ENCODE results near the gene FBN2. TPM values are rescaled to one million over a fixed set of nuclear protein-coding genes. Genes with fewer than 3 reads are reported as not detected.

The FBN2 gene
- not detected in 2 replicates for total RNA-seq

DNA sequence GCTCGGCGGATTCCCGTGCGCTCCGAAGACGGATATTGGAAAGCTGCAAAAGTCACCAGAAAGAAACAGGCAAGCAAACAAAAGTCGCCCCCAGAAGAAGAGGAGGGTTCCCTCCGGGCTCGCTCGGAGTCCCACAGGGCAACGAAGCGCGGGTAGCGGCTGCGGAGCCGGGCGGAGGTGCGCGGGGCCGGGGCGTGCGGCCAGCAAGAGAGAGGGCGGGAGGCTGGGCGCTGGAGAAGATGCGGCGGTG, at the start of gene FBN2:
FBN2 (minus strand) TSS at position 246 of the 250 bp plus-strand sequence. CDS start 642 bp downstream, outside the sequence.
- intact Hi-C loops (cut with micrococcal nuclease), result no loop called here
- H3K4me3 Mint-ChIP-seq (ENCODE audit: low read depth), result no peak within 1 kb of the TSS
- no peaks in the 10 kb centered on the region for H3K9me3 Mint-ChIP-seq
- H3K36me3 Mint-ChIP-seq (ENCODE audit: low read depth), result no peaks in the 10 kb centered on the region
- no peak for DNase-seq (ENCODE audit: low spot score)
- peaks cover 35% of the 10 kb centered on the region for H3K27me3 Mint-ChIP-seq (ENCODE audit: low read depth)
- no peaks in the 10 kb centered on the region for H3K4me1 Mint-ChIP-seq (ENCODE audit: low read depth)
- no peak within 1 kb of the TSS for H3K27ac Mint-ChIP-seq

DNA sequence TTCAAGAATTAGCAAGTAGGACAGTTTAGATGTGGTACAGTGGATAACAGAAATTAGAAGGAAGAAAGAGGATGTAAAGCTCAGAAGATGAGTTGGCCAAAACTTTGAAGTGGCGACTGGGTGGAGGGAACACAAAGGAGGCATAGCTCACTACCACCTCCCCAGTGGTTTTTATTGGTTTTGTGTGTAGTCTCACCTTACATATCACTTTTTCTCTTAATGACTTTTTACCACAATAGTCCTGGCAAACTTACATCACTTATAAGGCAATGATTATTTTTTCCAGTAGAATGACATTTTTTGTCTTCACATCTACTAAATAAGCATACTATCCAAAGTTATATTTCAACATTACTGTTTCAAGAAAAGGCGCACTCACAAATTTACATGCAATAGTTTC, 49.2 kb upstream of the FBN2 start:
- no peak overlapping the region for H3K27ac Mint-ChIP-seq

DNA sequence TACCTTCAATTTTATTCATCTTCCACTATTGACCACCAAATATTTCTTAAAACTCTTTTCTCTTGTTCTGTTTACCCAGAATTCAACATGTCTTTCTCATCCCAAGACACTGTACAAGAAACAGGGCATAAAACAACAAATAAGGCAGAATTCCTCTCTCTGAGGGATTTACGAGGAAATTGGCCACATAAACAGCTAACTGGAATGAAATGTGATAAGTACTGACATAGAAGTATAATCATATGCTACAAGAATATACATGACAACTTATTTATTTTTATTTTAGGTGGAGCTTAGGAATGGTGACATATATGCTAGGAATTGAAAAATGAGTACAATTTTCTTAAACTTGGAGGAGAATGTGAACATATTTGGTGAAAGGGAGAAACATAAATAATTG, 48.8 kb upstream of the FBN2 start:
- no peak for DNase-seq (ENCODE audit: low spot score)
- Mint-ChIP-seq H3K27ac (no peak overlapping the region), H3K27me3 (ENCODE audit: low read depth) (no peaks in the 10 kb centered on the region), H3K4me3 (ENCODE audit: low read depth) (no peak overlapping the region), H3K9me3 (peaks cover 8% of the 10 kb centered on the region), H3K36me3 (ENCODE audit: low read depth) (no peaks in the 10 kb centered on the region), H3K4me1 (ENCODE audit: low read depth) (no peaks in the 10 kb centered on the region)
- intact Hi-C loops (cut with micrococcal nuclease), result no loop called here

More for the DNA sequence above, 49.2 kb upstream of the FBN2 start:
- peaks cover 8% of the 10 kb centered on the region for H3K9me3 Mint-ChIP-seq
- no peaks in the 10 kb centered on the region for H3K36me3 Mint-ChIP-seq (ENCODE audit: low read depth)
- intact Hi-C loops (cut with micrococcal nuclease), result no loop called here
- no peak overlapping the region for H3K4me3 Mint-ChIP-seq (ENCODE audit: low read depth)
- DNase-seq (ENCODE audit: low spot score), result no peak
- no peaks in the 10 kb centered on the region for H3K27me3 Mint-ChIP-seq (ENCODE audit: low read depth)
- no peaks in the 10 kb centered on the region for H3K4me1 Mint-ChIP-seq (ENCODE audit: low read depth)

DNA sequence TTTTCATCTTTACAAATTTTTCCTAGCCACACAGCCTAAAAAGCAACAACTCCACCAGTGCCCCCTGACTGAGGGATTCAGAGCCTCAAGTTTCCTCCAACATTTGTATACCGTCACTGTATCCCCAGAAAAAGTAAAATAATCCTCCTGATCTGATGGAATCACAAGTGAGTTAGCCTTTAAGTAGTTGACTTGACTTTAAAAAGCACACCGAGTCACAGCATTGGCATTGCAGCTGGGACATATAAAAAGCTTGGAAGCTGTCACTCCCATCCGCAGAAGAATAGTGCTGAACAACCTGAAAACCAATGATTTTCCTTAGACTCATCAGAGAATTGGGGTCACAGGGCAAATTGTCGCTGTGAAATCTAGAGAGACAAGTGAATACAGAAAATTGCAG, 41.6 kb upstream of the FBN2 start:
- Mint-ChIP-seq H3K4me3 (ENCODE audit: low read depth) (no peak overlapping the region), H3K27me3 (ENCODE audit: low read depth) (no peaks in the 10 kb centered on the region), H3K27ac (no peak overlapping the region), H3K4me1 (ENCODE audit: low read depth) (no peaks in the 10 kb centered on the region), H3K36me3 (ENCODE audit: low read depth) (no peaks in the 10 kb centered on the region), H3K9me3 (peaks cover 12% of the 10 kb centered on the region)
- no peak for DNase-seq (ENCODE audit: low spot score)
- intact Hi-C loops (cut with micrococcal nuclease), result no loop called here

DNA sequence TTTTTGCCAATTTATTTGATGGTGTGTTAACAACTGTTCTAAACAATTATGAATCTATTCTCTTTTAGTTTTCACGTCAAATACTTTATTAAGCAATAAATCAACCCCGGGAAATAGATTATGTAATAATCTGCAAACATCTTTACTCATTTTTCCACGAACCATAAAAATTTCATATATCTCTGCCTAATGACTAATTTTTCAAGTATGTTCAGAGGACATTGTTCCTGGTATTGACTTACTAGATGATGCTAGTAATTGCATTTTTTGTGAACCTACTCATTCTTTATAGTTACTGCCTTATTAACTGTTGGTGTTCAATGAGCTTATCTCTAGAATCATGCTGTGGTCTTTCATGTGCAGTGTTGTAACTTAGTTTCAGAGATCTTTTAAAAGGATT, 41.0 kb upstream of the FBN2 start:
- no peak for DNase-seq (ENCODE audit: low spot score)
- Mint-ChIP-seq H3K9me3 (peaks cover 12% of the 10 kb centered on the region), H3K27me3 (ENCODE audit: low read depth) (no peaks in the 10 kb centered on the region), H3K4me3 (ENCODE audit: low read depth) (no peak overlapping the region), H3K27ac (no peak overlapping the region), H3K36me3 (ENCODE audit: low read depth) (no peaks in the 10 kb centered on the region), H3K4me1 (ENCODE audit: low read depth) (no peaks in the 10 kb centered on the region)
- intact Hi-C loops (cut with micrococcal nuclease), result no loop called here

DNA sequence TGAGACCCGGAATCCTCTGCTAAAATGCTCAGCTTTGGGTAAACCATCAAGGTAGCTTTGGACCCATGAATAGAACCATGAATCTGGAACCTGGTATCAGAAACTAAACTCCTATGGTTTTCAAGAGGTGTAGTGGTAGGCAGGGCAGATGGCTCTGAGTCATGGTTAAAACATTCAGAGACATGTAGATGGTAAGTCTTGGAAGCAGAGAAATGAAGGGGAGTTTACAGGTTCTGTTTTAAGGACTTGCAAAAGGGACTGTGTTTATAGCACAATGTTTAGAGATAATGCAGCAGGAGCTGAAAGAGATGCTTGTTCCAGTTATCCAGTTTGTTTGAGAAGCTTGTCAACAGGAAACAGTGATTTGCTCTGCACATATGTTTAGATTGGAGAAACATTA, 36.0 kb upstream of the FBN2 start:
- intact Hi-C loops (cut with micrococcal nuclease), result no loop called here
- no peak for DNase-seq (ENCODE audit: low spot score)
- Mint-ChIP-seq H3K36me3 (ENCODE audit: low read depth) (no peaks in the 10 kb centered on the region), H3K4me3 (ENCODE audit: low read depth) (no peak overlapping the region), H3K9me3 (peaks cover 4% of the 10 kb centered on the region), H3K27me3 (ENCODE audit: low read depth) (no peaks in the 10 kb centered on the region), H3K27ac (no peak overlapping the region), H3K4me1 (ENCODE audit: low read depth) (no peaks in the 10 kb centered on the region)

DNA sequence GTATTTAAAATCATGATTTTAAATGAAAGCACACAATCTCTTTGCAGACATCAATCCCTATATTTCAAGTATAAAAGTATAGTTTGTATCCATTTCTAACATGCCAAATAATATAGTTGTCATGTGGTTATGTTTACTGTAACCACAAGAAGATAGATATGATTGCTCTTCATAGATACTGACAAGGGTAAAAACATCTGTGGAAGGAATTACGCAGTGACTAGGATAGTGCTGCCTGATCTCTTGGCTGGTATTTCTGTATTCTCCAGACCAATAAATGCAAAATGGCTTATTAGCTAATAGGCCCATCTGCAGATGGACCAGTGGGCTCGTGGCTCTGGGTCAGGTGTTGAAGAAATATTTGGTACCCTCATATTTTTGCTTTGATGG, 34.9 kb upstream of the FBN2 start:
- Mint-ChIP-seq H3K36me3 (ENCODE audit: low read depth) (no peaks in the 10 kb centered on the region), H3K9me3 (peaks cover 4% of the 10 kb centered on the region), H3K27ac (no peak overlapping the region), H3K4me1 (ENCODE audit: low read depth) (no peaks in the 10 kb centered on the region), H3K27me3 (ENCODE audit: low read depth) (no peaks in the 10 kb centered on the region), H3K4me3 (ENCODE audit: low read depth) (no peak overlapping the region)
- DNase-seq (ENCODE audit: low spot score), result no peak
- intact Hi-C loops (cut with micrococcal nuclease), result no loop called here

DNA sequence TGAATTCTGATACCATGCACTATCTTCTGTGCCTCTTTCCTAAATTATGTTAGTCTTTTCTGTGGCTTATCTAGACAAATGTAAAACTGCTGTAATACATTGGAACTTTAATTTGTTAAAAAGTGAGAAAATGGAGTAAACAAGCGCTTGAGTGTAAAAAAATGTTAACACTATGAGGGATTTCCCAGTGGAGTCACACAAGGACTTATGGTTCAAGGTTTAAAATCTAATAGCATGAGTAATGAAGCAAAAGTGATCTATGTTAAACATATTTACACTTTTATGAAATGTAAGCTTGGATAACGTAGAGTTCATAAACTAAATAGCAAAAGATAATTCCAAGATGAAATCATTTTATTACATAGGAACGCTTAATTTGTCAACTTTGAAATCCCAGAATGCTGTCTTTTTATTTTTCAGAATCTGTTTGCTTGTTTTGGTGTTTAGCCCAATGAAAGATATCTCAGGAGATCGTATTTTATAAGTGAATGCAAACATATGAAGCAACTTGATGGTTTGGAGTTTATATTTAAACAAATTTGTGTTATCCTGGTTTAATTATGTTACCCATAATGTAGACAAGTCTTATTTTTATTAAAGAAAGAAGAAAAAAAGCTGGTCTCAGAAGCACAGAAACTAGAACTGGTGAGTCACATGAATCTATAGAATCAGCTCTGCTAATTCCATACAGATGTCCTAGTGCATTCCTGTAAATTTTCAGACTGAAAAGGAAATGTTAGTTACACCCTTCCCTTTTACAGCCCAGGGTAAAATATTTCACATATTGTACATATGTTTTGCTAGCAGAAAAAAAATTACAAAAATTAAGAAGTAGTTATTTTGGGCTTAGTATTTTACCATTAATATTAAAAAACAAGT, 34.2 kb upstream of the FBN2 start:
- DNase-seq (ENCODE audit: low spot score), result no peak
- intact Hi-C loops (cut with micrococcal nuclease), result no loop called here
- H3K4me1 Mint-ChIP-seq (ENCODE audit: low read depth), result no peaks in the 10 kb centered on the region
- H3K36me3 Mint-ChIP-seq (ENCODE audit: low read depth), result no peaks in the 10 kb centered on the region
- no peak overlapping the region for H3K27ac Mint-ChIP-seq
- H3K4me3 Mint-ChIP-seq (ENCODE audit: low read depth), result no peak overlapping the region
- H3K27me3 Mint-ChIP-seq (ENCODE audit: low read depth), result no peaks in the 10 kb centered on the region
- peaks cover 1% of the 10 kb centered on the region for H3K9me3 Mint-ChIP-seq

DNA sequence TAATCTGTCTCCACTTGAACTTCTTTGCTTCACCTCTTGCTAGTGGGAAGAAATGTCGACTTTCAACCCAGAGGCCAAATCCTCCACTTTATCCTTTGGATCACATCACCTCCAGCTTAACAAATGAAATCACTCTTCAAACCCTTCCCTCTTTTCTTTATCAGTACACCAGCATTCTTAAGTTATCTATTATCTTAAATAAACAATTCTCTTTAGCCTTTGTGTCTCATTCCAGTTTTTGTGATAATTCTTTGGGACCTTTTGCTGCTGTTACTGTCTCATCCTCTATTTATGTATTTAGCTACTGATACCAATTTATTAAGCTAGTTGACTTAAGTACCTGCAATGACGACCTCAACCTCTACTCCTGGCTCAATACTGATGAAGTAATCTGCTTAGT, 28.1 kb upstream of the FBN2 start:
- Mint-ChIP-seq H3K4me3 (ENCODE audit: low read depth) (no peak overlapping the region), H3K36me3 (ENCODE audit: low read depth) (no peaks in the 10 kb centered on the region), H3K27ac (no peak overlapping the region), H3K27me3 (ENCODE audit: low read depth) (no peaks in the 10 kb centered on the region), H3K4me1 (ENCODE audit: low read depth) (no peaks in the 10 kb centered on the region), H3K9me3 (no peaks in the 10 kb centered on the region)
- DNase-seq (ENCODE audit: low spot score), result no peak
- intact Hi-C loops (cut with micrococcal nuclease), result no loop called here

DNA sequence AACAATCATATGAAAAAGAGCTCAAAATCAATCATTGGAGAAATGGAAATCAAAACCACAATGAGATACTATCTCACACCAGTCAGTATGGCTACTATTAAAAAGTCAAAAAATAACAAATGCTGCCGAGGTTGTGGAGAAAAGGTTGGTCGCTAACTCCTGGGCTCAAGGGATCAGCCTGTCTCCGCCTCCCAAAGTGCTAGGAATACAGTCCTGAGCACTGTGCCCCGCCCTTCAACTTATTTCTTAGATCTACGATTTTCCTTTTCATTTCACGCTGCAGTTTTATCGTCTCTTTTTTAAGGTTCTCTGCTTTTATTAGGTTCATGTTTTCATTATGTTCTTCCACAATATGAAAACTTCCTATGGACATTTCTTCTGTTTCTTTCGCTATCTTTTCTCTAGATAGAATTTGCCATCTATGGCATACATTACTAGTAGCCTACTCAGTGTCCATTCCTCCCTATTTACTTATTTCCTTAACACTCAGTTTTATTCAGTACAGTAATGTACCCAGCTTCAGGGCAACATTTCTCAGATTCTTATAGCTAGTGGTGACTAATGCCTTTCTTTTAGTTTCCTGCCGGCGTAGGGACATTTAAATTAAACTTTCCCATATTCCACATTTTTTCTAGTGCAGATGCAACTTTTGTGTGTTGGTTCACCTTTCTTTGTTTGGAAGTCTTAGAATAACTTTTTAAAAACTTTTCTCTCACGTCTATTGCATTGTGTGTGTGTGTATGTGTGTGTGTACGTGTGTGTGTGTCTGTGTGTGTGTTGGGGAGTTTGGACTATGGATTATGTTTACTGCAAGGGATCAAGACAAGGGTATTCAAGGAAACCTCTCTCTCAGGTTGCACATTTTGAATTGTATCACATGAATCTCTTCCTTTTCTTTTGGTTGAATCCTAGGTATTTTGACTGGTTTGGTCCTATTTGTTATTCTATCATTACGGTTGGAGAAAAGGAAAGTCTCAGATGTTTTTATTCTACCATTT, 21.6 kb upstream of the FBN2 start:
- H3K4me3 Mint-ChIP-seq (ENCODE audit: low read depth), result no peak overlapping the region
- no peak overlapping the region for H3K27ac Mint-ChIP-seq
- intact Hi-C loops (cut with micrococcal nuclease), result no loop called here
- no peaks in the 10 kb centered on the region for H3K4me1 Mint-ChIP-seq (ENCODE audit: low read depth)
- H3K9me3 Mint-ChIP-seq, result peaks cover 4% of the 10 kb centered on the region
- H3K36me3 Mint-ChIP-seq (ENCODE audit: low read depth), result no peaks in the 10 kb centered on the region
- DNase-seq (ENCODE audit: low spot score), result no peak
- H3K27me3 Mint-ChIP-seq (ENCODE audit: low read depth), result no peaks in the 10 kb centered on the region

DNA sequence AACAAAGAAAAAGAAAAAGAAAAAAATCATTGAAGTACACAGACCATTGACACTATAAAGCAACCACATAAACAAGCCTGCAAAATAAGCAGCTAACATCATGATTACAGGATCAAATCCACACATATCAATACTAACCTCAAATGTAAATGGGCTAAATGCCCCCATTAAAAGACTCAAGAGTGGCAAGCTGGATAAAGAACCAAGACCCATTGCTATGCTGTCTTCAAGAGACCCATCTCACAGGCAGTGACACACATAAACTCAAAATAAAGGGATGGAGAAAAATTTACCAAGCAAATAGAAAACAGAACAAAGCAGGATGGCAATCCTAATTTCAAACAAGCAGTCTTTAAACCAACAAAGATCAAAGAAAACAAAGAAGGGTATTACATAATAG, 15.7 kb upstream of the FBN2 start:
- H3K36me3 Mint-ChIP-seq (ENCODE audit: low read depth), result no peaks in the 10 kb centered on the region
- H3K9me3 Mint-ChIP-seq, result peaks cover 25% of the 10 kb centered on the region
- H3K27ac Mint-ChIP-seq, result no peak overlapping the region
- H3K27me3 Mint-ChIP-seq (ENCODE audit: low read depth), result no peaks in the 10 kb centered on the region
- no peak for DNase-seq (ENCODE audit: low spot score)
- intact Hi-C loops (cut with micrococcal nuclease), result no loop called here
- H3K4me1 Mint-ChIP-seq (ENCODE audit: low read depth), result no peaks in the 10 kb centered on the region
- H3K4me3 Mint-ChIP-seq (ENCODE audit: low read depth), result no peak overlapping the region

DNA sequence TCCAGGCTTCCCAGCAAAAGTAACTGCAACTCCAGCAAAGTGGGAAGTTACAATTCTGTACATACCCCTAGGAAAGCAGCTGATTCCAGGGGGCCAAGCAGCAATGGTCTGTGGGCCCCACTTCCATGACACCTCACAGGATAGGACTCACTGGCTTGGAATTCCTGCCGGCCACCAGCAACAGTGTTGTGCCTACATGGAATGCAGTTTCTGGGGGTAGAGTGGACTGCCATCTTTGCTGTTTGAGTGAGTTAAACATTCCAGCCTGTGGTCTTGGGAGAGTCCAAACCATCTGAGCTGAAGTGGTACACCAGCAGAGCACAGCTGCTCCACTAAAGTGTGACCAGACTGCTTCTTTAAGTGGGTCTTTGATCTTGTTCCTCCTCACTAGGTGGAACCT, 13.4 kb upstream of the FBN2 start:
- Mint-ChIP-seq H3K27ac (no peak overlapping the region), H3K4me3 (ENCODE audit: low read depth) (no peak overlapping the region), H3K27me3 (ENCODE audit: low read depth) (no peaks in the 10 kb centered on the region), H3K36me3 (ENCODE audit: low read depth) (no peaks in the 10 kb centered on the region), H3K4me1 (ENCODE audit: low read depth) (no peaks in the 10 kb centered on the region), H3K9me3 (peaks cover 25% of the 10 kb centered on the region)
- DNase-seq (ENCODE audit: low spot score), result no peak
- intact Hi-C loops (cut with micrococcal nuclease), result no loop called here

DNA sequence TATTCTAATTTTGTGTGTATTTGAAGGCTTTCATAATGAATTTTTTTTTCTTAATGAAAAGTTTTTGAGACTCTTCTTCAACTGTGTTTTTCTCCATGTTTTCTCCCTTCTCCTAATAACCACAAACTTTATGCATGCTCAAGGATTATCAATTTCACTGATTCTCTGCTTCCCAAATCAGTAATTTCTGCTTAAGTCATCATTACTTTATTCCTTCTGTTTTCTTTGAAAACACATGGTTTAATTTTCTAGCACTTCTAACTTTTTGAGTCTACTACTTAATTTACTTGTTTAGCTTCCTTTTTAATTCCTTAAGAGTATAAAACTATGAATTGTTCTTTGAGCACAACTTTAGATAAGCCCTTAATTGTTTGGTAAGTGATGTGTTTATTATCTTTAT, 11.5 kb upstream of the FBN2 start:
- H3K4me3 Mint-ChIP-seq (ENCODE audit: low read depth), result no peak overlapping the region
- intact Hi-C loops (cut with micrococcal nuclease), result no loop called here
- no peaks in the 10 kb centered on the region for H3K27me3 Mint-ChIP-seq (ENCODE audit: low read depth)

More for the DNA sequence above, 11.5 kb upstream of the FBN2 start:
- H3K9me3 Mint-ChIP-seq, result peaks cover 20% of the 10 kb centered on the region
- H3K36me3 Mint-ChIP-seq (ENCODE audit: low read depth), result no peaks in the 10 kb centered on the region
- no peak overlapping the region for H3K27ac Mint-ChIP-seq
- no peak for DNase-seq (ENCODE audit: low spot score)
- no peaks in the 10 kb centered on the region for H3K4me1 Mint-ChIP-seq (ENCODE audit: low read depth)

Data from activated T-helper 2 cell treated with anti-CD3 and anti-CD28 coated beads, Interferon-gamma antibody, Interleukin-2, Interleukin-4, amounts not matched to agents 10 μg/mL and 5 μg/mL and 100 μg/mL, durations not matched to agents 14 hours and 24 hours and 36 hours (primary cell).